HepG2 (cell line): Measurements from ENCODE around the gene SPATA21. TPM values are rescaled to one million over a fixed set of nuclear protein-coding genes. Genes with fewer than 3 reads are reported as not detected.

ENCODE experiments used
- HBP1 ChIP-seq: IDR thresholded peaks from 2 replicates; pipeline ENCODE4 v1.6.1; 2016; ENCODE audit warnings: low read depth, control low read depth
- HCFC1 ChIP-seq: fragments of 150-350 bp; IDR thresholded peaks from 2 replicates; pipeline ENCODE4 v1.6.1; 2014; ENCODE audit warnings: low read depth, low read length
- HES4 ChIP-seq: sonication (generic); formaldehyde crosslinking; IDR thresholded peaks from 2 replicates; pipeline ENCODE4 v1.9.0; 2021; ENCODE audit warnings: mild to moderate bottlenecking, missing genetic modification reagents, borderline replicate concordance
- HINFP ChIP-seq: sonication (generic); formaldehyde crosslinking; IDR thresholded peaks from 2 replicates; pipeline ENCODE4 v1.4.0; 2020; ENCODE audit warnings: low read depth, mild to moderate bottlenecking, missing genetic modification reagents
- ISX ChIP-seq: sonication (generic); formaldehyde crosslinking; conservative IDR thresholded peaks from 2 replicates; pipeline ENCODE4 v1.5.0; 2020; ENCODE audit warnings: missing genetic modification reagents
- LBX2 ChIP-seq: sonication (generic); formaldehyde crosslinking; IDR thresholded peaks from 2 replicates; pipeline ENCODE4 v1.5.0; 2020; ENCODE audit warnings: missing genetic modification reagents, mild to moderate bottlenecking, borderline replicate concordance
- MAFG ChIP-seq: sonication (generic); formaldehyde crosslinking; IDR thresholded peaks from 2 replicates; pipeline ENCODE4 v1.5.1; 2020; ENCODE audit warnings: mild to moderate bottlenecking, missing genetic modification reagents
- MXI1 ChIP-seq: IDR thresholded peaks from 3 replicates; pipeline ENCODE4 v1.6.1; 2012; ENCODE audit warnings: low read depth, low read length, inconsistent platforms, borderline replicate concordance
- NONO ChIP-seq, 2 experiments: fragments of 450-650 bp in 1 of 2; sonication (generic) in 1 of 2; formaldehyde crosslinking in 1 of 2; IDR thresholded peaks in 1 of 2; conservative IDR thresholded peaks in 1 of 2; 2 replicates each; pipeline versions ENCODE4 v1.6.1 to v1.8.0; 2017 to 2022; ENCODE audit warnings: mild to moderate bottlenecking in 1 of 2, missing genetic modification reagents in 1 of 2, moderate library complexity in 1 of 2
- PPARG ChIP-seq: conservative IDR thresholded peaks from 2 replicates; pipeline ENCODE4 v1.6.1; 2016; ENCODE audit warnings: missing biosample characterization, missing genetic modification reagents
- PTBP1 ChIP-seq: fragments of 200-400 bp; formaldehyde crosslinking; IDR thresholded peaks from 2 replicates; pipeline ENCODE4 v1.6.1; 2018; ENCODE audit warnings: low read length, low read depth; ENCODE audit not compliant: poor library complexity, severe bottlenecking
- RFXANK ChIP-seq: IDR thresholded peaks from 2 replicates; pipeline ENCODE4 v1.6.1; 2016
- TBP ChIP-seq: sonication (generic); formaldehyde crosslinking; IDR thresholded peaks from 2 replicates; pipeline ENCODE4 v1.5.0; 2020; ENCODE audit warnings: missing genetic modification reagents
- XRCC5 ChIP-seq: fragments of 200-400 bp; formaldehyde crosslinking; optimal IDR thresholded peaks from 2 replicates; pipeline ENCODE3; 2017; ENCODE audit warnings: mild to moderate bottlenecking, low read length
- ZBTB21 ChIP-seq: sonication (generic); formaldehyde crosslinking; IDR thresholded peaks from 2 replicates; pipeline ENCODE4 v1.4.0; 2020; ENCODE audit warnings: missing genetic modification reagents
- ZFP41 ChIP-seq: sonication (generic); formaldehyde crosslinking; IDR thresholded peaks from 2 replicates; pipeline ENCODE4 v1.4.0; 2020; ENCODE audit warnings: mild to moderate bottlenecking, missing genetic modification reagents, borderline replicate concordance
- ZMYM3 ChIP-seq: sonication (generic); formaldehyde crosslinking; IDR thresholded peaks from 2 replicates; pipeline ENCODE4 v1.5.1; 2020; ENCODE audit warnings: mild to moderate bottlenecking, missing genetic modification reagents
- ZNF333 ChIP-seq: sonication (generic); formaldehyde crosslinking; IDR thresholded peaks from 2 replicates; pipeline ENCODE4 v1.4.0; 2020; ENCODE audit warnings: mild to moderate bottlenecking, missing genetic modification reagents, borderline replicate concordance
- polyA plus RNA-seq, 8 experiments: library from polyadenylated mRNA; depleted of rRNA in 3 of 8; stranded (reverse) in 7 of 8; unstranded in 1 of 8; fragments of >200 nt; fragmentation: Illumina TruSeq in 4 of 8; extraction: Trizol in 4 of 8; gene quantifications; 2 replicates each; pipeline versions ENCODE4 v1.2.1 to v1.2.3, GENCODE V29; 2011 to 2016; ENCODE audit warnings: low read depth in 4 of 8, missing spikeins in 1 of 8, mixed read lengths in 1 of 8; ENCODE audit not compliant: insufficient read depth in 1 of 8
- total RNA-seq, 5 experiments: library from RNA; depleted of rRNA; stranded (reverse); fragments of >200 nt; fragmentation: Illumina TruSeq; extraction: Trizol; gene quantifications; 2 replicates each; pipeline ENCODE4 v1.2.3, GENCODE V29; 2016; ENCODE audit warnings: low read depth in 1 of 5
- TF ChIP-seq, protein P1 (sequence below): IDR thresholded peaks from 2 replicates; pipeline ENCODE4 v1.6.1; 2016; ENCODE audit warnings: low read depth, missing genetic modification reagents, missing compliant biosample characterization
- TF ChIP-seq, protein P2 (sequence below): sonication (generic); formaldehyde crosslinking; IDR thresholded peaks from 2 replicates; pipeline ENCODE4 v1.4.0; 2020; ENCODE audit warnings: missing genetic modification reagents

SPATA21 gene
- total and polyA plus RNA-seq, 2 of the 13 experiments (the other 11 are each of a cell fraction or from before 2014, with no cell fraction given): 0.80 to 1.4 TPM

DNA sequence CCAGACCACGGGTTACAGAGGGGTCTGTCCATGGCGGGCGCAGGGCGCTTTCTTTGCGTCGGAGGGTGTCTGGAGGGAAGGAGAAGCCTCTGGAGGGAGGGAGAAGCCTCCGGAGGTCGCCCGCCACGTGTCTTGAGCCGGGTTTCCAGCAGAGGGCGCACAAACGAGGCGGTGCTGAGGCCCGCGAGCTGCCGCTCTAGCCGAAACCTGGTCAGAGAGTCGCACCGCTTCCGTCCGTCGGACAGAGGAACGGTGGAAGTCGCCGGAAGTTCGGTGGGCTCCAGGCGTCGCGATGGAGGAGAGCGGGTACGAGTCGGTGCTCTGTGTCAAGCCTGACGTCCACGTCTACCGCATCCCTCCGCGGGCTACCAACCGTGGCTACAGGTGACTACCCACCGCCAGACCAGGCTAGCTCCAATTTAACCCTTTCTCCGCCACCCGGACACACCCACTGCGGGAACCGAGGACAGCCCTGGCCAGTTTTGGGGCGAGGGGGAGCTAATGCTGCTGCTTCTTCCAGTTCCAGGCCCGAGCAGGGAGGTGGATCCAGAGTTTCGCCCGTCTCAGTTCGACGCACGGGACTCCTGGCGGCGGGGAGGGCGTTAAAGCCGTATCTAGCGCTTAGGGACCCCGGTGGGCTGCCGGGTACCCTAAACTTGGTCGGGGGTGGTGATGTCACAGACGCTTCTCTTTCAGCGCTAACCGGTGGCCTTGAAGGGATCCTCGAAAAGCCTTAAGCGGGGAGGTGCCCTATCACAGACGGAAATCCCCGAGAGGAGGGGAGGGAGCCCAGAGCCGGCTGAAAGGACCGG lies 3.5 kb upstream of the SPATA21 start, which contains the start of gene NECAP2 (continued):
- no peak for TF ChIP-seq LBX2
- peak; percentile 74 for TF ChIP-seq HBP1 (CRISPR knock-in tag)
- TF ChIP-seq HES4 (CRISPR knock-in tag): peak; percentile 68; the same call in 1 of the 2 replicates
- peak; percentile 60; the same call in 1 of the 2 replicates for TF ChIP-seq PPARG (CRISPR knock-in tag)
- TF ChIP-seq ISX (CRISPR knock-in tag): no peak
- no peak for TF ChIP-seq ZFP41
- peak; percentile 8 for TF ChIP-seq PTBP1
- TF ChIP-seq, protein P1, sequence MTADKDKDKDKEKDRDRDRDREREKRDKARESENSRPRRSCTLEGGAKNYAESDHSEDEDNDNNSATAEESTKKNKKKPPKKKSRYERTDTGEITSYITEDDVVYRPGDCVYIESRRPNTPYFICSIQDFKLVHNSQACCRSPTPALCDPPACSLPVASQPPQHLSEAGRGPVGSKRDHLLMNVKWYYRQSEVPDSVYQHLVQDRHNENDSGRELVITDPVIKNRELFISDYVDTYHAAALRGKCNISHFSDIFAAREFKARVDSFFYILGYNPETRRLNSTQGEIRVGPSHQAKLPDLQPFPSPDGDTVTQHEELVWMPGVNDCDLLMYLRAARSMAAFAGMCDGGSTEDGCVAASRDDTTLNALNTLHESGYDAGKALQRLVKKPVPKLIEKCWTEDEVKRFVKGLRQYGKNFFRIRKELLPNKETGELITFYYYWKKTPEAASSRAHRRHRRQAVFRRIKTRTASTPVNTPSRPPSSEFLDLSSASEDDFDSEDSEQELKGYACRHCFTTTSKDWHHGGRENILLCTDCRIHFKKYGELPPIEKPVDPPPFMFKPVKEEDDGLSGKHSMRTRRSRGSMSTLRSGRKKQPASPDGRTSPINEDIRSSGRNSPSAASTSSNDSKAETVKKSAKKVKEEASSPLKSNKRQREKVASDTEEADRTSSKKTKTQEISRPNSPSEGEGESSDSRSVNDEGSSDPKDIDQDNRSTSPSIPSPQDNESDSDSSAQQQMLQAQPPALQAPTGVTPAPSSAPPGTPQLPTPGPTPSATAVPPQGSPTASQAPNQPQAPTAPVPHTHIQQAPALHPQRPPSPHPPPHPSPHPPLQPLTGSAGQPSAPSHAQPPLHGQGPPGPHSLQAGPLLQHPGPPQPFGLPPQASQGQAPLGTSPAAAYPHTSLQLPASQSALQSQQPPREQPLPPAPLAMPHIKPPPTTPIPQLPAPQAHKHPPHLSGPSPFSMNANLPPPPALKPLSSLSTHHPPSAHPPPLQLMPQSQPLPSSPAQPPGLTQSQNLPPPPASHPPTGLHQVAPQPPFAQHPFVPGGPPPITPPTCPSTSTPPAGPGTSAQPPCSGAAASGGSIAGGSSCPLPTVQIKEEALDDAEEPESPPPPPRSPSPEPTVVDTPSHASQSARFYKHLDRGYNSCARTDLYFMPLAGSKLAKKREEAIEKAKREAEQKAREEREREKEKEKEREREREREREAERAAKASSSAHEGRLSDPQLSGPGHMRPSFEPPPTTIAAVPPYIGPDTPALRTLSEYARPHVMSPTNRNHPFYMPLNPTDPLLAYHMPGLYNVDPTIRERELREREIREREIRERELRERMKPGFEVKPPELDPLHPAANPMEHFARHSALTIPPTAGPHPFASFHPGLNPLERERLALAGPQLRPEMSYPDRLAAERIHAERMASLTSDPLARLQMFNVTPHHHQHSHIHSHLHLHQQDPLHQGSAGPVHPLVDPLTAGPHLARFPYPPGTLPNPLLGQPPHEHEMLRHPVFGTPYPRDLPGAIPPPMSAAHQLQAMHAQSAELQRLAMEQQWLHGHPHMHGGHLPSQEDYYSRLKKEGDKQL (CRISPR knock-in tag): peak; percentile 12; the same call in 1 of the 2 replicates
- TF ChIP-seq HCFC1: peak; percentile 59; the same call in 1 of the 2 replicates
- TF ChIP-seq XRCC5: peak; percentile 98
- no peak for TF ChIP-seq TBP (CRISPR knock-in tag)
- TF ChIP-seq ZBTB21 (CRISPR knock-in tag): 0 out of 2 replicates have a peak, but pooled peaks have one; percentile 30
- TF ChIP-seq ZNF333 (CRISPR knock-in tag): no peak
- TF ChIP-seq, protein P2, sequence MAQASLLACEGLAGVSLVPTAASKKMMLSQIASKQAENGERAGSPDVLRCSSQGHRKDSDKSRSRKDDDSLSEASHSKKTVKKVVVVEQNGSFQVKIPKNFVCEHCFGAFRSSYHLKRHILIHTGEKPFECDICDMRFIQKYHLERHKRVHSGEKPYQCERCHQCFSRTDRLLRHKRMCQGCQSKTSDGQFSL (CRISPR knock-in tag): peak; percentile 79; the same call in 1 of the 2 replicates
- no peak for TF ChIP-seq NONO (IDR thresholded peaks at IDR 0.05)
- TF ChIP-seq NONO (CRISPR knock-in tag; conservative IDR thresholded peaks at IDR 0.05): peak; percentile 93
- peak; percentile 91; the same call in 1 of the 3 replicates for TF ChIP-seq MXI1
- TF ChIP-seq HINFP (CRISPR knock-in tag): 0 out of 2 replicates have a peak, but pooled peaks have one; percentile 56
- TF ChIP-seq MAFG (CRISPR knock-in tag): no peak
- TF ChIP-seq ZMYM3: peak; percentile 72; the same call in 1 of the 2 replicates
- 0 out of 2 replicates have a peak, but pooled peaks have one; percentile 64 for TF ChIP-seq RFXANK (CRISPR knock-in tag)
